ENCODE data around the gene KRT78. TPM values are rescaled to one million over a fixed set of nuclear protein-coding genes. Genes with fewer than 3 reads are reported as not detected.

KRT78 gene
- total and polyA plus RNA-seq, 3 experiments from 2014 or later, result not detected

- POLR2A ChIA-PET, result no interaction called here
- no peaks in the 10 kb centered on the region for H3K36me3 Mint-ChIP-seq
- no peak overlapping the region for H3K27ac Mint-ChIP-seq
- no peak overlapping the region for H3K27ac ChIP-seq (ENCODE audit: low read depth, low read length)
- H3K4me1 ChIP-seq (ENCODE audit: insufficient read depth, low read length), result peaks cover 14% of the 10 kb centered on the region
- no peak overlapping the region for H3K4me3 ChIP-seq (ENCODE audit: low read length)
- H3K36me3 ChIP-seq (ENCODE audit: insufficient read depth, low read length), result no peaks in the 10 kb centered on the region
- H3K4me1 Mint-ChIP-seq, result peaks cover 3 to 5% (median 4%) of the 10 kb centered on the region in 3 donors
- H3K27me3 Mint-ChIP-seq, result peaks cover 12 to 21% of the 10 kb centered on the region in 2 donors
- H3K9me3 Mint-ChIP-seq, result no peaks in the 10 kb centered on the region
- H3K9me3 ChIP-seq (ENCODE audit: low read length), result no peaks in the 10 kb centered on the region
- no peak overlapping the region for H3K4me3 Mint-ChIP-seq
- no peaks in the 10 kb centered on the region for H3K27me3 ChIP-seq (ENCODE audit: insufficient read depth, low read length, poor library complexity, severe bottlenecking)
- CTCF ChIA-PET, result no interaction called here
- no peak for DNase-seq
Measured at GRCh38 chr12:52817699-52818238, 31.0 kb downstream of the KRT78 start.

- ChIA-PET CTCF (no interaction called here), POLR2A (no interaction called here)
- Mint-ChIP-seq H3K4me3 (no peak overlapping the region), H3K9me3 (no peaks in the 10 kb centered on the region), H3K27ac (no peak overlapping the region), H3K36me3 (no peaks in the 10 kb centered on the region), H3K27me3 (peaks cover 12 to 21% of the 10 kb centered on the region in 2 donors), H3K4me1 (peaks cover 3 to 5% (median 4%) of the 10 kb centered on the region in 3 donors)
- Histone ChIP-seq H3K9me3 (ENCODE audit: low read length) (no peaks in the 10 kb centered on the region), H3K4me1 (ENCODE audit: insufficient read depth, low read length) (peaks cover 14% of the 10 kb centered on the region), H3K27me3 (ENCODE audit: insufficient read depth, low read length, poor library complexity, severe bottlenecking) (no peaks in the 10 kb centered on the region), H3K36me3 (ENCODE audit: insufficient read depth, low read length) (no peaks in the 10 kb centered on the region), H3K4me3 (ENCODE audit: low read length) (no peak overlapping the region), H3K27ac (ENCODE audit: low read depth, low read length) (no peak overlapping the region)
- DNase-seq, result no peak
Measured at GRCh38 chr12:52817003-52817698, 31.6 kb downstream of the KRT78 start.

- no peak for DNase-seq
- Mint-ChIP-seq H3K27me3 (peaks cover 12 to 21% of the 10 kb centered on the region in 2 donors), H3K4me3 (no peak overlapping the region), H3K4me1 (peaks cover 3 to 5% (median 4%) of the 10 kb centered on the region in 3 donors), H3K9me3 (no peaks in the 10 kb centered on the region), H3K27ac (no peak overlapping the region), H3K36me3 (no peaks in the 10 kb centered on the region)
- ChIA-PET CTCF (interaction anchor here (1.0 kb wide), 1 partner anchor 69 kb away, joined by 3 read pairs; no protein-coding TSS in a partner anchor), POLR2A (no interaction called here)
- Histone ChIP-seq H3K27me3 (ENCODE audit: insufficient read depth, low read length, poor library complexity, severe bottlenecking) (no peaks in the 10 kb centered on the region), H3K27ac (ENCODE audit: low read depth, low read length) (no peak overlapping the region), H3K4me3 (ENCODE audit: low read length) (no peak overlapping the region), H3K36me3 (ENCODE audit: insufficient read depth, low read length) (no peaks in the 10 kb centered on the region), H3K9me3 (ENCODE audit: low read length) (no peaks in the 10 kb centered on the region), H3K4me1 (ENCODE audit: insufficient read depth, low read length) (peaks cover 14% of the 10 kb centered on the region)
Measured at GRCh38 chr12:52815676-52816588, 32.9 kb downstream of the KRT78 start.

- Histone ChIP-seq H3K4me3 (ENCODE audit: low read length) (no peak overlapping the region), H3K9me3 (ENCODE audit: low read length) (no peaks in the 10 kb centered on the region), H3K4me1 (ENCODE audit: insufficient read depth, low read length) (peaks cover 14% of the 10 kb centered on the region), H3K36me3 (ENCODE audit: insufficient read depth, low read length) (no peaks in the 10 kb centered on the region), H3K27me3 (ENCODE audit: insufficient read depth, low read length, poor library complexity, severe bottlenecking) (no peaks in the 10 kb centered on the region), H3K27ac (ENCODE audit: low read depth, low read length) (no peak overlapping the region)
- H3K27me3 Mint-ChIP-seq, result peaks cover 12 to 19% of the 10 kb centered on the region in 2 donors
- H3K4me3 Mint-ChIP-seq, result no peak overlapping the region
- DNase-seq, result no peak
- no peak overlapping the region for H3K27ac Mint-ChIP-seq
- no peaks in the 10 kb centered on the region for H3K9me3 Mint-ChIP-seq
- POLR2A ChIA-PET, result no interaction called here
- peaks cover 3 to 5% (median 4%) of the 10 kb centered on the region in 3 donors for H3K4me1 Mint-ChIP-seq
- CTCF ChIA-PET, result no interaction called here
- H3K36me3 Mint-ChIP-seq, result no peaks in the 10 kb centered on the region
Measured at GRCh38 chr12:52815161-52815560, 33.6 kb downstream of the KRT78 start.

GRCh38 chr12:52814710-52815155, 34.1 kb downstream of the KRT78 start:
- ChIA-PET CTCF (no interaction called here), POLR2A (no interaction called here)
- DNase-seq, result no peak
- Histone ChIP-seq H3K4me3 (ENCODE audit: low read length) (no peak overlapping the region), H3K9me3 (ENCODE audit: low read length) (no peaks in the 10 kb centered on the region), H3K27ac (ENCODE audit: low read depth, low read length) (no peak overlapping the region), H3K4me1 (ENCODE audit: insufficient read depth, low read length) (peaks cover 14% of the 10 kb centered on the region), H3K36me3 (ENCODE audit: insufficient read depth, low read length) (no peaks in the 10 kb centered on the region), H3K27me3 (ENCODE audit: insufficient read depth, low read length, poor library complexity, severe bottlenecking) (no peaks in the 10 kb centered on the region)
- H3K9me3 Mint-ChIP-seq, result no peaks in the 10 kb centered on the region
- H3K4me1 Mint-ChIP-seq, result peaks cover 3 to 5% (median 4%) of the 10 kb centered on the region in 3 donors
- no peaks in the 10 kb centered on the region for H3K36me3 Mint-ChIP-seq
- no peak overlapping the region for H3K4me3 Mint-ChIP-seq
- H3K27me3 Mint-ChIP-seq, result peaks cover 12 to 18% of the 10 kb centered on the region in 2 donors
- peak overlapping the region in 1 of 8 donors; percentile 37 for H3K27ac Mint-ChIP-seq

DNA sequence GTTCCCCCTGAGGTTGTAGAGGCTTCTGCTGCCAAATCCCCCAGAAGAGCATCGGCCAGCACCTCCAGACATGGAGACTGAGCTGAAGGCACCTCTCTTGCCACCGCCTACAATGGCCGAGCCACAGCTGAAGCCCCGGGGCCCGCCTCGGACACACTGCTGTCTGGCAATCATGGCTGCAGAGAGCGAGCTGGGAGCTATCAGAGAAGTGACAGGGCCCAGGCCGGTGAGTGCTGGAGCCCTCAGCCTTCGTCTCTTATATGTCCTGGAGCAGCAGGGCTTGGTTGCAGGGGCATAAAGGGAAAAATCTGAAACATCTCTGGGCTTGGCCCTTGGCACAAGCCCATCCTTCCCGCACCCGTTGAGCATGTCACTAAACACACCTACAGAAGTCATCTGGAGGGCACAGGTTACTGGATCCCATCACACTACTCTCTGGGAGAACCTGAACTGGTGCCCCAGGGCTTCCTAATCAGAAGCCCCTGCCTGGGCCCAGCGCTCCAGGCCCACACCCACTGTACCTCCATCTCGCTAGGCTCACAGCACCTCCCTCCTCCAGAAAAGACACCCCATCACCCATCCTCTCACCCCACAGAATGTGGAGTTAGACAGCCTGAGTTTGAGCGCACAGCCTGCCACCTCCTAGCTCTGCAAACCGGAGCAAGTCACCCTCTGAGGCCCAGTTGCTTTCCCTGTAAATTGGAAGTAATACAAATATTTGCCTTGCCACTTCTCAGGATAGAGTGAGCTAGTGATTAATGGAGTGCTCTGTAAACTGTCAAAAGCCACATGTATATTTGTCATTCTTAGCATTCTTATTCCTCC, 34.7 kb downstream of the KRT78 start, which contains the start of gene KRT4:
Gene KRT4 (minus strand): TSS at position 232 of the 825 bp plus-strand sequence. CDS start 58 bp downstream, at position 174.
- CTCF ChIA-PET, result interaction anchor here (0.6 to 0.8 kb wide), 2 partner anchors 159 to 228 kb away, joined by 3 read pairs; no protein-coding TSS in a partner anchor

GRCh38 chr12:52813203-52813819, 35.5 kb downstream of the KRT78 start:
- H3K9me3 Mint-ChIP-seq, result no peaks in the 10 kb centered on the region
- CTCF ChIA-PET, result interaction anchor here (0.6 to 1.6 kb wide), 3 partner anchors 72 to 227 kb away, joined by 3 read pairs; no protein-coding TSS in a partner anchor
- Histone ChIP-seq H3K9me3 (ENCODE audit: low read length) (no peaks in the 10 kb centered on the region), H3K27ac (ENCODE audit: low read depth, low read length) (no peak overlapping the region), H3K36me3 (ENCODE audit: insufficient read depth, low read length) (no peaks in the 10 kb centered on the region), H3K4me3 (ENCODE audit: low read length) (no peak overlapping the region), H3K4me1 (ENCODE audit: insufficient read depth, low read length) (peaks cover 12% of the 10 kb centered on the region), H3K27me3 (ENCODE audit: insufficient read depth, low read length, poor library complexity, severe bottlenecking) (no peaks in the 10 kb centered on the region)
- no peaks in the 10 kb centered on the region for H3K36me3 Mint-ChIP-seq
- POLR2A ChIA-PET, result no interaction called here
- H3K4me3 Mint-ChIP-seq, result no peak overlapping the region
- peaks cover 3 to 5% (median 4%) of the 10 kb centered on the region in 3 donors for H3K4me1 Mint-ChIP-seq
- peaks cover 10 to 21% of the 10 kb centered on the region in 2 donors for H3K27me3 Mint-ChIP-seq
- DNase-seq, result no peak
- no peak overlapping the region for H3K27ac Mint-ChIP-seq

More for the DNA sequence above, 34.7 kb downstream of the KRT78 start, which contains the start of gene KRT4:
- POLR2A ChIA-PET, result no interaction called here
- Histone ChIP-seq H3K27me3 (ENCODE audit: insufficient read depth, low read length, poor library complexity, severe bottlenecking) (no peaks in the 10 kb centered on the region), H3K4me1 (ENCODE audit: insufficient read depth, low read length) (peaks cover 14% of the 10 kb centered on the region), H3K4me3 (ENCODE audit: low read length) (no peak within 1 kb of the TSS), H3K27ac (ENCODE audit: low read depth, low read length) (no peak within 1 kb of the TSS), H3K9me3 (ENCODE audit: low read length) (no peaks in the 10 kb centered on the region), H3K36me3 (ENCODE audit: insufficient read depth, low read length) (no peaks in the 10 kb centered on the region)
- DNase-seq, result no peak
- H3K36me3 Mint-ChIP-seq, result no peaks in the 10 kb centered on the region
- peak within 1 kb of the TSS in 2 of 8 donors; percentile 5 to 37 for H3K27ac Mint-ChIP-seq
- H3K4me3 Mint-ChIP-seq, result no peak within 1 kb of the TSS
- H3K27me3 Mint-ChIP-seq, result peaks cover 15 to 19% of the 10 kb centered on the region in 2 donors
- H3K4me1 Mint-ChIP-seq, result peaks cover 3 to 5% (median 4%) of the 10 kb centered on the region in 3 donors
- no peaks in the 10 kb centered on the region for H3K9me3 Mint-ChIP-seq

Data from CD8-positive, alpha-beta memory T cell (primary cell).